Mesothelial cell of epicardium (in vitro differentiated cells): ENCODE results near the gene RALGDS. TPM values are rescaled to one million over a fixed set of nuclear protein-coding genes. Genes with fewer than 3 reads are reported as not detected.

Experiments
- DNase-seq, 2 experiments: peaks; one replicate each; pipeline ENCODE4 v3.0.0; 2021; ENCODE audit warnings: low spot score in 2 of 2; ENCODE audit not compliant: unreplicated experiment in 2 of 2
- H3K27ac Mint-ChIP-seq: 2 replicates; pipeline ENCODE4 v1.8.0; 2021; ENCODE audit warnings: mixed read lengths
- H3K27me3 Mint-ChIP-seq: 2 replicates; pipeline ENCODE4 v1.8.0; 2021; ENCODE audit warnings: low read depth, mixed read lengths
- H3K36me3 Mint-ChIP-seq: 2 replicates; pipeline ENCODE4 v1.8.0; 2021; ENCODE audit warnings: mixed read lengths
- H3K4me1 Mint-ChIP-seq: 2 replicates; pipeline ENCODE4 v1.8.0; 2021; ENCODE audit warnings: mixed read lengths
- H3K4me3 Mint-ChIP-seq: 2 replicates; pipeline ENCODE4 v1.8.0; 2021; ENCODE audit warnings: mild to moderate bottlenecking, moderate library complexity, mixed read lengths
- H3K9me3 Mint-ChIP-seq: 2 replicates; pipeline ENCODE4 v1.8.0; 2021; ENCODE audit warnings: mixed read lengths
- CTCF ChIP-seq: fragments of 200-600 bp; sonication (generic); IDR thresholded peaks from one replicate; pipeline ENCODE4 v1.5.0; 2021; ENCODE audit warnings: antibody characterized with exemption; ENCODE audit not compliant: unreplicated experiment
- total RNA-seq: library from RNA; stranded (reverse); gene quantifications from 3 replicates; pipeline ENCODE4 v1.2.1, GENCODE V29; 2021

Gene RALGDS
- total RNA-seq, 1 donor from 2014 or later, result 83.5 TPM

GRCh38 chr9:133144904-133145851, 24.1 kb upstream of the RALGDS start:
- no peaks in the 10 kb centered on the region for H3K9me3 Mint-ChIP-seq
- no peak for DNase-seq
- no peaks in the 10 kb centered on the region for H3K36me3 Mint-ChIP-seq
- peaks cover 48% of the 10 kb centered on the region for H3K4me1 Mint-ChIP-seq
- H3K4me3 Mint-ChIP-seq, result peak overlapping the region; percentile 76
- no peak for TF ChIP-seq CTCF
- H3K27ac Mint-ChIP-seq, result no peak overlapping the region
- H3K27me3 Mint-ChIP-seq, result no peaks in the 10 kb centered on the region

GRCh38 chr9:133144142-133144903, 23.3 kb upstream of the RALGDS start:
- H3K4me3 Mint-ChIP-seq, result peak overlapping the region; percentile 76
- peak overlapping the region; percentile 77 for H3K27ac Mint-ChIP-seq
- peak; percentile 99 for TF ChIP-seq CTCF
- no peaks in the 10 kb centered on the region for H3K27me3 Mint-ChIP-seq
- DNase-seq, result peak; percentile 62 to 85
- H3K4me1 Mint-ChIP-seq, result peaks cover 48% of the 10 kb centered on the region
- H3K9me3 Mint-ChIP-seq, result no peaks in the 10 kb centered on the region
- no peaks in the 10 kb centered on the region for H3K36me3 Mint-ChIP-seq

GRCh38 chr9:133143639-133144141, 22.6 kb upstream of the RALGDS start:
- H3K27me3 Mint-ChIP-seq, result no peaks in the 10 kb centered on the region
- no peak for DNase-seq
- peak overlapping the region; percentile 76 for H3K4me3 Mint-ChIP-seq
- no peaks in the 10 kb centered on the region for H3K9me3 Mint-ChIP-seq
- H3K36me3 Mint-ChIP-seq, result no peaks in the 10 kb centered on the region
- peak overlapping the region; percentile 77 for H3K27ac Mint-ChIP-seq
- peaks cover 48% of the 10 kb centered on the region for H3K4me1 Mint-ChIP-seq
- no peak for TF ChIP-seq CTCF

- no peaks in the 10 kb centered on the region for H3K9me3 Mint-ChIP-seq
- H3K4me3 Mint-ChIP-seq, result peak overlapping the region; percentile 10
- no peak for DNase-seq
- no peaks in the 10 kb centered on the region for H3K36me3 Mint-ChIP-seq
- peaks cover 43% of the 10 kb centered on the region for H3K4me1 Mint-ChIP-seq
- no peak for TF ChIP-seq CTCF
- H3K27ac Mint-ChIP-seq, result no peak overlapping the region
- H3K27me3 Mint-ChIP-seq, result no peaks in the 10 kb centered on the region
Observed at GRCh38 chr9:133142684-133143622, 21.9 kb upstream of the RALGDS start.
